ACC112 (cell line): ENCODE results near the gene CD6.

ENCODE experiments used
- H2AFZ ChIP-seq: fragments of 200-600 bp; sonication (generic); one replicate; pipeline ENCODE4 v1.6.0; 2017; ENCODE audit warnings: antibody characterized with exemption, low read length; ENCODE audit not compliant: unreplicated experiment
- H3K27ac ChIP-seq: fragments of 200-600 bp; sonication (generic); 2 replicates; pipeline ENCODE4 v1.5.1; 2014; ENCODE audit warnings: low read depth, mild to moderate bottlenecking, antibody characterized with exemption, low read length, moderate library complexity
- H3K27me3 ChIP-seq: fragments of 200-600 bp; sonication (generic); 2 replicates; pipeline ENCODE4 v1.6.1; 2014; ENCODE audit warnings: mild to moderate bottlenecking, antibody characterized with exemption, low read length, moderate library complexity, mixed read lengths; ENCODE audit not compliant: insufficient read depth
- H3K36me3 ChIP-seq: fragments of 200-600 bp; sonication (generic); 2 replicates; pipeline ENCODE4 v1.6.1; 2016; ENCODE audit warnings: mild to moderate bottlenecking, antibody characterized with exemption, low read length, moderate library complexity, mixed read lengths; ENCODE audit not compliant: insufficient read depth
- H3K4me1 ChIP-seq: fragments of 200-600 bp; sonication (generic); one replicate; pipeline ENCODE4 v1.6.1; 2016; ENCODE audit warnings: low read length, mixed read lengths; ENCODE audit not compliant: insufficient read depth, unreplicated experiment, control insufficient read depth
- H3K4me3 ChIP-seq: fragments of 200-600 bp; sonication (generic); 2 replicates; pipeline ENCODE4 v1.5.1; 2014; ENCODE audit warnings: mild to moderate bottlenecking, low read depth, low read length
- H3K79me2 ChIP-seq: fragments of 200-600 bp; sonication (generic); one replicate; pipeline ENCODE4 v1.6.0; 2016; ENCODE audit warnings: low read length; ENCODE audit not compliant: control insufficient read depth, unreplicated experiment, insufficient read depth

Gene CD6

DNA sequence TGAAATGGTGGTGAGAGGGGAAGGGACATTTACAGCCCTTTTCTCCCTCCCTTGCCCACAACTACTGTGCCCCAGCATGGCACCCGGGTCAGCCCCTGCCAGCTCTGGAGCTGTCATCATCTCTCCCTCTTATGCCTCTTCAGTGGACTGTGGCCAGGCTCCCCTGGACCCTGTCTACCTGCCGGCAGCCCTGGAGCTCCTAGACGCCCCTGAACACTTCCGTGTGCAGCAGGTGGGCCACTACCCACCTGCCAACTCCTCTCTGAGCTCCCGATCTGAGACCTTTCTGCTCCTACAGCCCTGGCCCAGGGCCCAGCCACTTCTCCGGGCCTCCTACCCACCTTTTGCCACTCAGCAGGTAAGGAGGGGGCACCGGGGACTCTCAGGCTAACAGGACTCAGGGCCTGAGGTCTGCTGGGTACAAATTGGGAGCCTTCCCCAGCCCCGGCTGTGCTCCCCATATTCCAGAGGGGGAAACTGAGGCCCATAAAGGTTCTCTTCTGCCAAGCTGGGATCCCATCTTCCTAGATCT, 44.4 kb upstream of the CD6 start:
- Histone ChIP-seq H3K4me1 (peaks cover 20% of the 10 kb centered on the region), H2AFZ (no peak overlapping the region), H3K79me2 (no peaks in the 10 kb centered on the region), H3K27ac (no peak overlapping the region), H3K27me3 (no peaks in the 10 kb centered on the region), H3K4me3 (no peak overlapping the region), H3K36me3 (no peaks in the 10 kb centered on the region)

DNA sequence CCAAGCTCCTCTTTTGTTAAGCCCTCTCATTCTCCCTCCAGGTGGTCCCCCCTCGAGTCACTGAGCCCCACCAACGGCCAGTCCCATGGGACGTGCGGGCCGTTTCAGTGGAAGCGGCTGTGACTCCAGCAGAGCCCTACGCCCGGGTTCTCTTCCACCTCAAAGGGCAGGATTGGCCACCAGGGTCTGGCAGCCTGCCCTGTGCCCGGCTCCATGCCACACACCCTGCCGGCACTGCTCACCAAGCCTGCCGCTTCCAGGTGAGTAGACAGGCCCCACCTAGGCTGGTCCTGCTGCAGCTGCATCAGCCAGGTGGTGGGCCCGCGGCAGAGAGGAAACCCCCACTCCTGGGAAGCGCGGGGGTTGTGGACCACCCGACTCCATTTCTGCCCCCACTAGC, 43.9 kb upstream of the CD6 start:
- Histone ChIP-seq H3K27ac (no peak overlapping the region), H3K79me2 (no peaks in the 10 kb centered on the region), H3K4me1 (peaks cover 20% of the 10 kb centered on the region), H2AFZ (no peak overlapping the region), H3K4me3 (no peak overlapping the region), H3K36me3 (no peaks in the 10 kb centered on the region), H3K27me3 (no peaks in the 10 kb centered on the region)

DNA sequence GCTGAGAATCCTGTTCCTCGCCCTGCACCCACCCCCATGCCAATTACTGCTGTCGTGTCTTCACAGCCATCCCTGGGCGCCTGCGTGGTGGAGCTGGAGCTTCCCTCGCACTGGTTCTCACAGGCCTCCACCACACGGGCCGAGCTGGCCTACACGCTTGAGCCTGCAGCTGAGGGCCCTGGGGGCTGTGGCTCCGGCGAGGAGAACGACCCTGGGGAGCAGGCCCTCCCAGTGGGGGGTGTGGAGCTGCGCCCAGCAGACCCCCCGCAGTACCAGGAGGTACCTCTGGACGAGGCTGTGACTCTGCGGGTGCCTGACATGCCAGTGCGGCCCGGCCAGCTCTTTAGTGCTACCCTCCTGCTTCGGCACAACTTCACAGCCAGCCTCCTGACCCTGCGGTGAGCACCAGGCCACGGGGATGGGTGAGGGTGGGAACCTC, 42.9 kb upstream of the CD6 start:
- Histone ChIP-seq H3K27me3 (no peaks in the 10 kb centered on the region), H3K79me2 (no peaks in the 10 kb centered on the region), H3K27ac (no peak overlapping the region)

DNA sequence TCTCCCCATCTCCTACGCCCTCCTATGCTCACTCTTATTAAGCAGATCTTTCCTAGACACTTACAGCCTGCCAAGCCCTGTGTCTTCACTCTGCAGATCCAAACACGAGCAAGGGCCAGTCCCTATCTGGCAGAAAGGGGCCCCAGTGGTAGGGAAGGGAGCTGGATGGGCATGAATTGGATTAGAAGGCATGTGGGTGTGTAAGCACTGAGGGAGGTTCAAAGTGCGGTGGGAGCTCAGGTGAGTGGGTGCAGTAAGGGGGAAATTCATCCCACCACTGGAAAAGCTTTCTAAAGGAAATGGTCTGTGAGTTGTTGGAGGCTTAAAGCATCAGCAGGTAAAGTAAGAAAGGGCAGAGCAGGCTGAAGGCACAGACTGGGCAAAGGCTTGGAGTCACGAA, 41.7 kb upstream of the CD6 start:
- H3K27me3 ChIP-seq: no peaks in the 10 kb centered on the region
- peaks cover 13% of the 10 kb centered on the region for H3K4me1 ChIP-seq
- H3K27ac ChIP-seq: no peak overlapping the region
- H3K36me3 ChIP-seq: no peaks in the 10 kb centered on the region
- H3K4me3 ChIP-seq: no peak overlapping the region
- no peaks in the 10 kb centered on the region for H3K79me2 ChIP-seq
- no peak overlapping the region for H2AFZ ChIP-seq

More for the DNA sequence above, 42.9 kb upstream of the CD6 start:
- H3K36me3 ChIP-seq: no peaks in the 10 kb centered on the region
- peaks cover 20% of the 10 kb centered on the region for H3K4me1 ChIP-seq
- H2AFZ ChIP-seq: no peak overlapping the region
- no peak overlapping the region for H3K4me3 ChIP-seq

DNA sequence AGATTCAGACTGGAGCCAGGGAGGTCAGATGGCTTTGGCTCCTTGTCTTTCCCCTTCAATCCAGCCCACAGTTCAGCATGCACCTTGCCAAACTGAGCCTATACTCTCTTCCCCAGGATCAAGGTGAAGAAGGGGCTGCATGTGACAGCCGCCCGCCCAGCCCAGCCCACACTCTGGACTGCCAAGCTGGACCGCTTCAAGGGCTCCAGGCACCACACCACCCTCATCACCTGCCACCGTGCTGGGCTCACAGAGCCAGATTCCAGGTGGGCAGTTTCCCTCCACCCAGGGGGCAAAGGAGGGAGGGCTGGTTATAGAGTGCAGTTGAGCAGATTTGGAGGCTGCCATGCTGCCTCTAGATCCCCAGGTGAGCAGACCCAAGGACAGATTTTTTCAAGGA, 41.1 kb upstream of the CD6 start:
- Histone ChIP-seq H2AFZ (no peak overlapping the region), H3K4me3 (no peak overlapping the region), H3K27ac (no peak overlapping the region), H3K79me2 (no peaks in the 10 kb centered on the region), H3K36me3 (no peaks in the 10 kb centered on the region), H3K4me1 (peaks cover 10% of the 10 kb centered on the region), H3K27me3 (no peaks in the 10 kb centered on the region)

DNA sequence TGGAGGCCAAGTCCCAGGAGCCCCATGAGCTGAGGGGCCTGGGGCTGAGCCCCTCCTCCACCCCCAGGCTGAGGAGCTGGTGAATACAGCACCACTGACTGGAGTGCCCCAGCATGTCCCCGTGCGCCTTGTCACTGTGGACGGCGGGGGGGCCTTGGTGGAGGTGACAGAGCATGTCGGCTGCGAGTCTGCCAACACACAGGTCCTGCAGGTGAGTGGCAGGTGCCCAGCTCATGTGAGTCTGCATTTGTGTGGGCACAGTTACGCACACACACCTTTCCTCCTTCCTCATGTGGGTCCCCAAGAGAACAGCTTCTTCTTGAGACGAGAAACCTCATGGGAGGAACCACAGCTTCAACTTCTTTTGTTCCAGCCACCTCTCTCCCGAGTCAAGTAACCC, 39.6 kb upstream of the CD6 start:
- Histone ChIP-seq H3K79me2 (no peaks in the 10 kb centered on the region), H2AFZ (no peak overlapping the region), H3K4me3 (no peak overlapping the region), H3K27me3 (no peaks in the 10 kb centered on the region), H3K4me1 (no peaks in the 10 kb centered on the region), H3K36me3 (no peaks in the 10 kb centered on the region), H3K27ac (no peak overlapping the region)

DNA sequence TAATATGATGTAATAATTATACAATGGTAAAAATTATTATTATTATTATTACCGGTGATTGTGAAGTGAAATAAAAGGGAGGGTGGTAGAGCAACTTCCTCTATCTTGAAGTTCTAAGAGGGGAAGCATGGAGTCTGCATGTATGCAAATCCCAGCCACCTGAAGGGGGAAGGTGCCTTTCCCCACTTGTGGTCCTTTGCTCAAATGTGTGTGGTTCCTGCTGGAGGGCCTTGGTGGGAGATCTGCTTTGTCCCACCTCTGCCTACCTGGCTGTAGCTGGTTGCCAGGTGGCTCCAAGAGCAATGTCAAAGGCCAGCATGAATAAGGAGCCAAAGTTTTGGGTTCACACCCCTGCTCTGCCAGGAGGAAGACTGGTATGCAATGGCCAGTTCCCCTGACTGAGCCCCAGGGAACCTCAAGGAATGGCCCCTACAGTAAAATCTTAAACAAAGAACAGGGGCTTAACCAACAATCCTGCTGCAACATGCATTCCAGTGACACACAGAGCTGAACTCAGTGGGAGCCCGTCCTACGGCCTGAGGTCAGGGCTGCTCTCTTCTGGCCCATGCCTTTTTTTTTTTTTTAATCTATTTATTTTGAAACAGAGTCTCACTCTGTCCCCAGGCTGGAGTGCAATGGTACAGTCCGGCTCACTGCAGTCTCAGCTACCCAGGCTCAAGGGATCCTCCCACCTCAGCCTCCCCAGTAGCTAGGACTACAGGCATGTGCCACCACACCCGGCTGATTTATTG, 38.7 kb upstream of the CD6 start:
- Histone ChIP-seq H3K27me3 (no peaks in the 10 kb centered on the region), H2AFZ (no peak overlapping the region), H3K4me1 (no peaks in the 10 kb centered on the region), H3K36me3 (no peaks in the 10 kb centered on the region), H3K4me3 (no peak overlapping the region), H3K79me2 (no peaks in the 10 kb centered on the region), H3K27ac (no peak overlapping the region)

DNA sequence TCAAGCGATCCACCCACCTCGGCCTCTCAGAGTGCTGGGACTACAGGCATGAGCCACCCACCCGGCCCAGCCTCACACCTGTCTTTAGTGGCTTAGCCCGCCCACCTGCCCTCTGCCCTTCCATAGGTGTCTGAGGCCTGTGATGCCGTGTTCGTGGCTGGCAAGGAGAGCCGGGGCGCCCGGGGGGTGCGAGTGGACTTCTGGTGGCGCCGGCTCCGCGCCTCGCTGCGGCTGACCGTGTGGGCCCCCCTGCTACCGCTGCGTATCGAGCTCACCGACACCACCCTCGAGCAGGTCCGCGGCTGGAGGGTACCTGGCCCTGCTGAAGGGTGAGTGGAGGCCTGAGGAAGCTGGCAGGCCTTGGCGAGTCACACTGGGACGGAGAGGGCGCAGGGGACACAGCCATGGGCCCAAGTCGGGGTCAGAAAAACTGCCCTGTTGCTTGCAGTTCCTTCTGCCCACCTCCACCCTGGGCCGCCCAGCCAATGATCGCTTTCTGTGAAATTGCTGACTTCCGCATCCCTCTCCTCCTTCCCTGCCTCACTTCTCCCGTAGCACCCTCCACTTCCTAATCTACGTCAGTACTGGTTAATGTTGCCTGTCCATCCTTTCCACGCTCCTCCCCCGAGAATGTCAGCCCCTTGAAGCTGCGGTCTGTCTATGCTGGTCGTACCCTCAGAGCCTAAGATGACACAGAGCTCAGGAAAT, 37.9 kb upstream of the CD6 start:
- H2AFZ ChIP-seq: no peak overlapping the region
- H3K79me2 ChIP-seq: no peaks in the 10 kb centered on the region
- no peaks in the 10 kb centered on the region for H3K4me1 ChIP-seq
- H3K4me3 ChIP-seq: no peak overlapping the region
- H3K36me3 ChIP-seq: no peaks in the 10 kb centered on the region
- no peak overlapping the region for H3K27ac ChIP-seq
- no peaks in the 10 kb centered on the region for H3K27me3 ChIP-seq

DNA sequence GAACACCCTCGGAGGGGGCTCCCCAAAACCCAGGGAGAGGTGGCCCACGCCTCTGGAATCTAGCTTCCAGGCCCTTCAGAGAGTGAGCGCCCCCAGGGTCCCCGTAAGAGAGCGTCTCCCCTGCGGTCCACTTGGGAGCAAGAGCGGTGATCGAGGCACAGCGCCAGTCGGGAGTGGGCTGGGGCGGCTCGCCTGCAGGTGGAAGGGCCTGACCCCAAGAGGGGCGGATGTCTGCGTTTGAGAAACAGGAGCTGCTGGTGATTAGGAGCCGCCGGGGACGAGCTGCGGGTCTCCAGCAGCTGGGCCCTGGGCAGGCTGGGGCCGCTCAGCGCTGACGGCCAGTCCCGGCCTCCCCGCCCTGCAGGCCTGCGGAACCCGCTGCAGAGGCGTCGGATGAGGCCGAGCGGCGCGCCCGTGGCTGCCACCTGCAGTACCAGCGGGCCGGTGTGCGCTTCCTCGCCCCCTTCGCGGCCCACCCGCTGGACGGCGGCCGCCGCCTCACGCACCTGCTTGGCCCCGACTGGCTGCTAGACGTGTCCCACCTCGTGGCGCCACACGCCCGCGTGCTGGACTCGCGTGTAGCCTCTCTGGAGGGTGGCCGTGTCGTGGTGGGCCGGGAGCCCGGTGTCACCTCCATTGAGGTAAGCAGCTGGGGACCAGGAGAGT, 37.2 kb upstream of the CD6 start:
- H3K36me3 ChIP-seq: no peaks in the 10 kb centered on the region
- H3K27ac ChIP-seq: no peak overlapping the region
- no peaks in the 10 kb centered on the region for H3K79me2 ChIP-seq
- no peak overlapping the region for H2AFZ ChIP-seq
- H3K27me3 ChIP-seq: no peaks in the 10 kb centered on the region
- no peaks in the 10 kb centered on the region for H3K4me1 ChIP-seq
- no peak overlapping the region for H3K4me3 ChIP-seq

DNA sequence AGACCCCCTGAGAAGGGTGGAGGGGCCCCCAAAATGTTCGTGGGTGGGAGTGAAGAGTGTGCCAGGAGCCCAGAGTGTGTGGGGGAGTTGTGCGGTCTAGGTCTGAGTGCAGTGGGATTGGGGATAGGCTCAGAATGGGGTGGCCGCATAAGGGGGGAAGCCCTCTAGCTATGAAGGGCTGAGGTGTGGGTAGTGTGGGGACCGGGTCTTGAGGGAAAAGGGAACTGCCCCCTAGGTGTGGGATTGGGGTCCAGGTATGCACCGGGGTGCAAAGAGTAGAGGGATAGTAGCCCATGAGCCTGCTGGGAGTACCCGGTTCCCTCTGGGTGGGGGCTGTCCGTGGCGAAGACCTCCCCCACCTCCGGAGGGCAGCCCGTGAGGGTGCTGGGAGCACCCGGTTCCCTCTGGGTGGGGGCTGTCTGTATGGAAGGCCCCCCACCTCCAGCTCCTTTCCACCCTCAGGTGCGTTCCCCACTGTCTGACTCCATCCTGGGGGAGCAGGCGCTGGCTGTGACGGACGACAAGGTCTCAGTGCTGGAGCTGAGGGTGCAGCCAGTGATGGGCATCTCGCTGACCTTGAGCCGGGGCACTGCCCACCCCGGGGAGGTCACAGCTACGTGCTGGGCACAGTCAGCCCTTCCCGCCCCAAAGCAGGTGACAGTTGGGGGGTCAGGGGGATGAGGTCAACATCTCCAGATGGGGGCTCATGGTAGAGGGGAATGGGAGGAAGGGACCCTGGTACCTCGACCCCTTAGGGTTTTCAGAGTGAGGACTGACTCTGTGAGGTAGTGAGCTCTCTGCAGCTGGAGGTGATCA, 36.5 kb upstream of the CD6 start:
- H3K36me3 ChIP-seq: 0 out of 2 replicates have a peak, but pooled peaks cover 3% of the 10 kb centered on the region
- no peaks in the 10 kb centered on the region for H3K79me2 ChIP-seq
- H3K27me3 ChIP-seq: no peaks in the 10 kb centered on the region
- H2AFZ ChIP-seq: no peak overlapping the region
- H3K27ac ChIP-seq: no peak overlapping the region
- no peak overlapping the region for H3K4me3 ChIP-seq
- H3K4me1 ChIP-seq: no peaks in the 10 kb centered on the region
